ACC112 (cell line): ENCODE results near the gene MRPS14.

Experiments
- H2AFZ ChIP-seq: fragments of 200-600 bp; sonication (generic); one replicate; pipeline ENCODE4 v1.6.0; 2017; ENCODE audit warnings: antibody characterized with exemption, low read length; ENCODE audit not compliant: unreplicated experiment
- H3K27ac ChIP-seq: fragments of 200-600 bp; sonication (generic); 2 replicates; pipeline ENCODE4 v1.5.1; 2014; ENCODE audit warnings: low read depth, mild to moderate bottlenecking, antibody characterized with exemption, low read length, moderate library complexity
- H3K27me3 ChIP-seq: fragments of 200-600 bp; sonication (generic); 2 replicates; pipeline ENCODE4 v1.6.1; 2014; ENCODE audit warnings: mild to moderate bottlenecking, antibody characterized with exemption, low read length, moderate library complexity, mixed read lengths; ENCODE audit not compliant: insufficient read depth
- H3K36me3 ChIP-seq: fragments of 200-600 bp; sonication (generic); 2 replicates; pipeline ENCODE4 v1.6.1; 2016; ENCODE audit warnings: mild to moderate bottlenecking, antibody characterized with exemption, low read length, moderate library complexity, mixed read lengths; ENCODE audit not compliant: insufficient read depth
- H3K4me1 ChIP-seq: fragments of 200-600 bp; sonication (generic); one replicate; pipeline ENCODE4 v1.6.1; 2016; ENCODE audit warnings: low read length, mixed read lengths; ENCODE audit not compliant: insufficient read depth, unreplicated experiment, control insufficient read depth
- H3K4me3 ChIP-seq: fragments of 200-600 bp; sonication (generic); 2 replicates; pipeline ENCODE4 v1.5.1; 2014; ENCODE audit warnings: mild to moderate bottlenecking, low read depth, low read length
- H3K79me2 ChIP-seq: fragments of 200-600 bp; sonication (generic); one replicate; pipeline ENCODE4 v1.6.0; 2016; ENCODE audit warnings: low read length; ENCODE audit not compliant: control insufficient read depth, unreplicated experiment, insufficient read depth

Gene MRPS14

DNA sequence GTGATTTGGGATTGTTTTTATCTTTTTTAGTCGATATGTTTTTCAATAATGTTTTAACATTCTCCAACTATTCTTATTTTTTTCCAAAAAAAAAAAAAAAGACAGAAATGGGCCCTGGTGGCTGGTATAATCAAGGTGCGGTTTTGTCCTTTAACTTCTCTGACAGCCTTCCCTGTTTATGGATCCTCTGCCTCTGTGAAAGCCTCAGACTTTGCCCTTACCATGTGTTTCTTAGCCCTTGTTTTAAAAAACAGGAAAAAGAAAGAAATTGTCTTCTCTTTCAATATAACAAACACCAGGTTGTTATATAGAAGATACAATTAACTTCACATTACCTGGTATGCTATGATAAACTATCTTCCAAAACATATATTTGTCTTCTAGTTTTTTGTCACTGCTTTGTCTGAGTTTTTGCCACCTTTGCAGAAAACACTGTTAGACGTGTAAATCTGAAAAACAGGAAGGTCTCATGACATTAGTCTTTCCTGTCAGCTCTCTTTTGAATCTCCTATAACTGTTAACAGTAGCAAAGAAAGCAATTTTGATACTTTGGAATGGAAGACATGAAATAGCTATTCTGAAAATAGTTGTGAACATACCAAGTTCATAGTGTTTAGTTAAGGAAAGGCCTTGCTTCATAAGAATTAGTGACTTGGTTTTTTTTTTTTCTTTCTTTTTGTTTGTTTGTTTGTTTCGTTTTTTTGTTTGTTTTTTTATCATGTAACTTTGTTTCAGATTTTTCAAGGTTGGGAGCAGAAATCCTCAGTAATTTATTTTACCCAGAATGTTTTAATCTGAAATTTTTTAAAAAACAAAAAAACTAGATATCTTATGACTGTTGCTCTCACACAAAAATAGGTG, 55.1 kb downstream of the MRPS14 start:
- Histone ChIP-seq H2AFZ (no peak overlapping the region), H3K4me1 (peaks cover 12% of the 10 kb centered on the region), H3K36me3 (no peaks in the 10 kb centered on the region), H3K27me3 (no peaks in the 10 kb centered on the region), H3K4me3 (no peak overlapping the region), H3K27ac (no peak overlapping the region), H3K79me2 (no peaks in the 10 kb centered on the region)

DNA sequence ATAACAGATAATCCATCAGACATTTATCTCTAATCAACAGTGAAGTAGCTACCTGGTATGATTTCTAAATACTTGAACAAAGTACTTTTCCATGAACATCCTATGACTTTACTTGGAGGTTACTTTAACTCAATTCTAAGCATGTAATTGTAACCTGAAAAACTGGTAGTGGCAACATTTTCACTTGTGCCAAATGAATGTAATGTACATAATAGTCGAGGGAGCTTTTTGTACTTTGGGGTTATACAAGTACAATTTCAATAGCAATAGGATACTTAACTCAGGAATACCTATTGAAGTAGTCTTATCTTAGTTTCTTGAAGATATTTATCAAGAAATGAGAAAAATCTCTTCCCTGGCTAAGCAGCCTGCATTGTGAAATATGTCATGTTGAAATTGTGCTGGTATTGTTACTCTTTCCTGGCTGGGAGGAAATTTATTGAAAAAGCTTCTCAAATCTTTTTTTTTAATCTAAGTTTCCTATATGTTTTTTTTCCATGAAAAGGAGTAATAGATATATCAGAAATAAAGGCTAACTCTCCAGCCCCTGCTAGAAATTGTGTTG, 57.1 kb downstream of the MRPS14 start:
- Histone ChIP-seq H3K4me3 (no peak overlapping the region), H3K27ac (no peak overlapping the region), H3K36me3 (no peaks in the 10 kb centered on the region), H2AFZ (no peak overlapping the region), H3K27me3 (no peaks in the 10 kb centered on the region), H3K4me1 (peaks cover 12% of the 10 kb centered on the region), H3K79me2 (no peaks in the 10 kb centered on the region)

DNA sequence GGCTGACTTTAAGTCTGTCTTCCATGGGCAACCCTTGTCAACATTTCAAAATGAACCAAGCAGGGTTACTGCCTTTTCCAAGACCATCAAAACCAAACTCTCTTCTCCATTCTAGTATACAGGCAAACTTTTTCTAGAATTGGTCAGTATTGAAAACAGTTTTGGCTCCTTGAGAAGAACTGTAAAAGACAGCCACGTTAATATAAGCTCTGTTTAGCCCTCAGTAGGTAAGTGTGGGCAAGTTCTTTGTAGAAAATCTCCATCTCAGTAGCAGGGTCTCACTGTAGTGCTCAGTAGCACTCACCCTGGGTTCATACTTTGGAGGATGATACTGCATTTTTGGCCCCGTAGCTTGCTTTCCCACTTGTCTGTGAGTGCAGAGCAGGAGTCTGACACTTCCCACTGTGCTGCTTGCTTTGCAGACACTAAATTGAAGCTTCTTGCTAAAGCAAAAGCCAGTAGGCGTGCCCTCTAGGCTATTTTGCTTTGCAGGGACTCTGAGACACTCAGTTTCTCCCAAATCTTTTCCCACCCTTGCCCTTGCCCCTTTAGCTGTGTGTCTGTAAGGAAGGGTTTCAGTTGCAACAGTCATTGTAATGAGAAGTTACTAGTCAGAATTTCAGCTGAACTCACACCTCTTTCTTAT, 57.7 kb downstream of the MRPS14 start:
- peaks cover 12% of the 10 kb centered on the region for H3K4me1 ChIP-seq
- no peaks in the 10 kb centered on the region for H3K79me2 ChIP-seq
- no peaks in the 10 kb centered on the region for H3K36me3 ChIP-seq
- H2AFZ ChIP-seq, result no peak overlapping the region
- no peaks in the 10 kb centered on the region for H3K27me3 ChIP-seq
- no peak overlapping the region for H3K27ac ChIP-seq
- no peak overlapping the region for H3K4me3 ChIP-seq

DNA sequence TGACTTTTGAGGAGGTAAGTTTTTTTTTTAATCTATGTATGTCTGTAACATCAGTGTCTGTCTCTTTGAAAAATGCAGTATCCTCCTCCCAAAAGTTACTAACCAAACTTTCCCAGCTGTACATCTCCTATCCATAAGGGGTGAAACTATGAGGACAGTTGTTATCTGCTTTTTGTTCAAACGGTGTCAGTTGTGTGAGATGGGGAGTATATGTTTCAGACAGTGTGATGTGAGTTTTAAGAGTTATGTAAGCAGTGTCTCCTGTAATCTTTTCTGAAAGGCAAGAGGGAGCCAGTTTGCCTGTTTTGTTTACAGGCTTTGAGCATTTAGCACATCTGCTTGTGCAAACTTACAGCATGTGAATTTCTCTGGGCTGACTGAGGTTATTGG, 58.3 kb downstream of the MRPS14 start:
- H3K36me3 ChIP-seq, result no peaks in the 10 kb centered on the region

DNA sequence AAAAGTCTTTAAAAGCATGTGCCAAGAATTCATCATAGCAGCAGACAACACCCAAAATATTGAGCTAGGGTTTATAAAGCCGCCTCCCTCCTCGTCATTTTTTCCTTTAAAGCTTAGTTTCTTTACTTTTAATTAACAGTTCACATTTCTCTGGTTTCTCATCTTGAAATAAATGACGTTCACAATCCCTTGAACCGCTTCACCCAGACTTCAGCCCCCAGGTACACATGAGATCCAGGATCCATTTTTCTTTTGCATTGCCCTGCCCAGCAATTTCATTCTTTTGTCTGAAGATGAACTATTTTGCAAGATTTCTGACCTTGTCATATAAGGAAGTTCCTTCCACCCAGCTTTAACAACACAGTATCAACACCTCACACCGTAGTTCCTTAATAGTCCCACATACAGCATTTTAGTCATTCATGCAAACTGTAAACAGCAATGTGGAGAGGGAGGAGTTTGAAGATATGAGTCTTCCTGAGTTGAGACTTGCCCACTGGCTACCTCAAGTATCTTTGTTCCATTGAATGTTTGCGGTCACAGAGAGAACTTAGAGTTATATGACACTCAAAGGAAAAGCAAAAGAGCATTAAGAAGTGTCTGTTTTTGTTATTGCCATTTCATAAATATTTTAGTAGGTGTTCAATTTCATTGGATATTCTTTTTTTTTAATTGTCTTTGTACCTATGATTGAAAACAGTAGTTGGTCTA, 58.8 kb downstream of the MRPS14 start:
- H3K27me3 ChIP-seq, result no peaks in the 10 kb centered on the region
- no peaks in the 10 kb centered on the region for H3K36me3 ChIP-seq
- no peak overlapping the region for H3K4me3 ChIP-seq
- no peaks in the 10 kb centered on the region for H3K79me2 ChIP-seq
- no peak overlapping the region for H2AFZ ChIP-seq
- peaks cover 12% of the 10 kb centered on the region for H3K4me1 ChIP-seq
- H3K27ac ChIP-seq, result no peak overlapping the region

More for the DNA sequence above, 58.3 kb downstream of the MRPS14 start:
- Histone ChIP-seq H3K4me1 (peaks cover 12% of the 10 kb centered on the region), H3K79me2 (no peaks in the 10 kb centered on the region), H3K27me3 (no peaks in the 10 kb centered on the region), H3K27ac (no peak overlapping the region), H3K4me3 (no peak overlapping the region), H2AFZ (no peak overlapping the region)

DNA sequence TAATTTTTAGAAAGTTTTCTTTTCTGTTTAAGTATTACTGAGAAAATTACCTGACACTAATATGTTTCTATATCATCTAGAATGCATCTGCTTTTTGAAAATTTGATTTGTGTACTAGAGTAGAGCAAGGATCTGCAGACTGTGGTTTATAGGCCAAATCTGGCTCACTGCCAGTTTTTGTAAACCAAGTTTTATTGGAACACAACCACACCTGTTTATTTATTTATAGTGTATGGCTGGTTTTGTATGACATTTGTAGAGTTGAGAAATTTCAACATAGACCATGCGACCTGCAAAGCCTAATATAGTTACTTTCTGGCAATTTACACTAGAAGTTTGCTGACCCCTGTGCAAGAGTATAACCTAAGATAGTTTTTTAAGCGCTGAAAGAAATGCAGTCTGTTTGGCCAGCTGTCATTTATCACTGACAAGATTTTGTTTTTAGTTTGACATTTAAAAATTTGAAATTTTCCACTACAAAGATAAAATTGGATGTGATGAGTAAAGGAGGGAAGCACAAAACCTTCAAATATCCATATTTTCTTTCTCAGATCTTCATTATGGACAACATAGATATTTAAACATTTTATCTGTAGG, 59.6 kb downstream of the MRPS14 start:
- Histone ChIP-seq H3K79me2 (no peaks in the 10 kb centered on the region), H2AFZ (no peak overlapping the region), H3K27me3 (no peaks in the 10 kb centered on the region), H3K27ac (no peak overlapping the region), H3K4me1 (peaks cover 6% of the 10 kb centered on the region), H3K4me3 (no peak overlapping the region), H3K36me3 (no peaks in the 10 kb centered on the region)
